GM21576 (cell line): ENCODE results near the gene TNRC6C.
"Not testable (repeated sequence)": the region's sequence is repeated elsewhere in the genome, so short reads cannot be mapped to it uniquely, and the experiment has no call there.

ENCODE experiments used
- ATAC-seq: cut with Tn5 transposase; IDR thresholded peaks from one replicate; pipeline ENCODE4 v1.9.1; 2021; ENCODE audit warnings: mild to moderate bottlenecking, moderate library complexity; ENCODE audit not compliant: unreplicated experiment

The TNRC6C gene

DNA sequence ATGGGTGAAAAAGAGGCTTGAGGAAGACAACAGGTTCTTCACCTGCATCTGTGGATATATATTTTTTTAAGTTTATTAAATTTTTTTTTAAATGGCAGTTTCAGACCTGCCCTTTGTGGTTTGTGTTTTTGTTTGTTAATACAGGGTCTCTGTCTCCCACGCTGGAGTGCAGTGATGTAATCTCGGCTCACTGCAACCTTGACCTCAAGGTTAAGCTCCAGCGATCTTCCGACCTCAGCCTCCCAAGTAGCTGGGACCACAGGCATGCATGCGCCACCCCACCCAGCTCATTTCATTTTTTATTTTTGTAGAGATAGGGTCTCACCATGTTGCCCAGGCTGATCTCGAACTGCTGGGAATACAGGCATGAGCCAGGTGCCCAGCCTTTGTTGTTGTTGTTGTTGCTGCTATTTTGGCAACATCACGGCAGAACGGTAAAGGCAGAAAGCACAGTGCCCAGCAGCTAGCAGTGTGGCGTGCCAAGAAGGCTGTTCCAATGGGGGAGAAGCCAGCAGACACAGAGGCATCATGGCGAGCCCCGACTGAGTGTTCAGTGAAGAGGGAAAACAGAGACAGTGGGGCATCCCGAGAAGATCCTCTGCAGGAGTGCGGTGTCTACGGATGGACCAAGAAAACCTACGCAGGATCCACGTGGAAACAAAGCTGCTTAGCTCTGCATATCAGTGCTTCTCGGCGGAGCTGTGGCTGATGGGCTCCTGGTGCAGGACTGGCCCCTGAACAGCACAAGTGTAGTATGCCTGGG, 150.4 kb downstream of the TNRC6C start:
- no peak for ATAC-seq

DNA sequence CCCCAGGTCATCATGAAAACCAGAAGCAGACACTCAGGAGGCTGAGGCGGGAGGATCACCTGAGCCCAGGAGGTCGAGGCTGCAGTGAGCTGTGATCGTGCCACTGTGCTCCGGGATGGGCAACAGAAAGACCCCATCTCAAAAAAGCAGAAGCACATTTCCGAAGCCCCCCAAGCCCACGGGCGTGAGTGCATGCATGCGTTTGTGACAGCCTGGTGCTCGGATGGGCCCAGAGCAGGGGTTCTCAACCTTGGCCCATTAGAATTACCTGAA, 150.9 kb downstream of the TNRC6C start:
- ATAC-seq = no peak

DNA sequence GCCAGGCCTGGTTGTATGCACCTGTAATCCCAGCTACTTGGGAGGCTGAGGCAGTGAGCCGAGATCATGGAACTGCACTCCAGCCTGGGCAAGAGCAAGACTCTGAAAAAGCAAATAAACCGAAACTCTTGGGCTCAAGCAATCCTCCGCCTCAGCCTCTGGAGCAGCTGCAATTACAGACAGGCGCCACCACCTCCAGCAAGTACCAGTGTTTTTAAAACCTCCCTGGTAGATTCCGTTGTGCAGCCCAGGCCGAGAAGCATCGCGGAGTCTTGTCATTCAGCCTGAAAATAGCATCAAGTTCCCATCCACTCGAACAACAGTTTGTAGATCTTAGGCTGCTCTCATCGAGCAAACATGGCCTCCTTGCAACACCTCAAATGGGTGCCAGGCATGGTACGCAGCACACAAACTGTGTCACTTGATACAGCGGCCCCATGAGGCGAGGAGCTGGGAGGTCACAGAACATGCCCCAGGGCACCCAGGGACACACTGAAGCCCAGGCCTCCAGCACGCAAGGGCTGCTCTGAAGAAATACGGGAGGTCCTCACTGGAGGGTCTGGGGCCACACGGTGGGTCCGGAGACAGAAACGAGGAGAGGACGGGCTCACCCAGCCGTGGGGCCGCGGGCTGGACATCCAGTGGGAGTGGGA, 152.0 kb downstream of the TNRC6C start:
- no peak for ATAC-seq

DNA sequence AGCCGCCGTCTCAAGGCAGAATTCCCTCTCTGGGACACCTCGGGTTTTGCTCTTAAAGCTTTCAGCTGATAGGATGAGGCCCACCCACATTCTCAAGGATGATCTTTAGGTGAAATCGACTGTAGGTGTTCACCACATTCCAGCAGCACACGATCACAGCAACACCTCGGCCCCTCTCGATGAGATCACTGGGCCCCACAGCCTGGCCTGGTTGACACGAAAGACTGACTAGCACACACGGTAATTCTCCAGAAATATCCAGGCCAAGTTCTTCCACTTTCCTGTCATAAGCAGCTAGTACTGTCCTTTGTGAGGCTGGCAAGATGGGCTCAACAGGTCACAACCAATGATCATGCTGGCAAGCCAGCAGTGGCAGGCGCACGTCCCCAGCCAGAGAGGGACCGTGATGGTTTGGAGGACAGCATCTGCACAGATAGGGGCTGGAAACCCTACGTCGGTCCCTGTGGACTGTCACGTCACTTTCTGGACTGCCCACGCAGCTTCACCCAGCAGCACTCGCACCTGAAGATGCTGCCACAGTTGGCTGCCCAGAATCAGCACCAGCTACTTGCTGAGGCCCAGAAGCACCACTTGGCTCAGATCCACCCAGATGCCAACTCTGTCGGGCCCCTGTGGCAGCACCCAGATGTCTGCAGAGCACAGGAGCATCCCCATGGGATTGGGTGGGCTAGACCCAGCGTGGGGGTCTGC, 152.7 kb downstream of the TNRC6C start:
- ATAC-seq = no peak

DNA sequence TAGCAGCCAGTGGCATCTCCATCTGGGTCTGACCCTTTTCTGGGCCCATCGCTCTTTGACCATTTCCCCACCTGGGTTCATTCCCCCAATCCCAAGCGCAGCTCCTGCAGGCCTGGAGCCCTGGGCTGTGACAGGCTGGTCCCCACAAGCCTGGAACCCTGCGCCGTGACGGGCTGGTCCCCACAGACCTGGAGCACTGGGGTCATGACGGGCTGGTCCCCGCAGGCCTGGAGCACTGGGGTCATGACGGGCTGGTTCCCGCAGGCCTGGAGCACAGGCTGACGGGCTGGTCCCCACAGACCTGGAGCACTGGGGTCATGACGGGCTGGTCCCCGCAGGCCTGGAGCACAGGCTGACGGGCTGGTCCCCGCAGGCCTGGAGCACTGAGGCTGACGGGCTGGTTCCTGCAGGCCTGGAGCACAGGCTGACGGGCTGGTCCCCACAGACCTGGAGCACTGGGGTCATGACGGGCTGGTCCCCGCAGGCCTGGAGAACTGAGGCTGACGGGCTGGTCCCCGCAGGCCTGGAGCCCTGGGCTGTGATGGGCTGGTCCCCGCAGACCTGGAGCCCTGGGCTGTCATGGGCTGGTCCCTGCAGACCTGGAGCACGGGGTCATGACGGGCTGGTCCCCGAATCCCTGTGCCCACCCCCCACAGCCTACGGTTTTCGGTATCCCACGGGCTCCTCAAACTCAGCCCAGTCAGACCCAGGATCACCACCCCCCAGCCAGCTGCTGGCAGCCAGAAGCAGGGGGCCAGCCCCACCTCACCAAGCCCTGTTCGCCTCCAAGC, 153.4 kb downstream of the TNRC6C start:
- no peak for ATAC-seq

DNA sequence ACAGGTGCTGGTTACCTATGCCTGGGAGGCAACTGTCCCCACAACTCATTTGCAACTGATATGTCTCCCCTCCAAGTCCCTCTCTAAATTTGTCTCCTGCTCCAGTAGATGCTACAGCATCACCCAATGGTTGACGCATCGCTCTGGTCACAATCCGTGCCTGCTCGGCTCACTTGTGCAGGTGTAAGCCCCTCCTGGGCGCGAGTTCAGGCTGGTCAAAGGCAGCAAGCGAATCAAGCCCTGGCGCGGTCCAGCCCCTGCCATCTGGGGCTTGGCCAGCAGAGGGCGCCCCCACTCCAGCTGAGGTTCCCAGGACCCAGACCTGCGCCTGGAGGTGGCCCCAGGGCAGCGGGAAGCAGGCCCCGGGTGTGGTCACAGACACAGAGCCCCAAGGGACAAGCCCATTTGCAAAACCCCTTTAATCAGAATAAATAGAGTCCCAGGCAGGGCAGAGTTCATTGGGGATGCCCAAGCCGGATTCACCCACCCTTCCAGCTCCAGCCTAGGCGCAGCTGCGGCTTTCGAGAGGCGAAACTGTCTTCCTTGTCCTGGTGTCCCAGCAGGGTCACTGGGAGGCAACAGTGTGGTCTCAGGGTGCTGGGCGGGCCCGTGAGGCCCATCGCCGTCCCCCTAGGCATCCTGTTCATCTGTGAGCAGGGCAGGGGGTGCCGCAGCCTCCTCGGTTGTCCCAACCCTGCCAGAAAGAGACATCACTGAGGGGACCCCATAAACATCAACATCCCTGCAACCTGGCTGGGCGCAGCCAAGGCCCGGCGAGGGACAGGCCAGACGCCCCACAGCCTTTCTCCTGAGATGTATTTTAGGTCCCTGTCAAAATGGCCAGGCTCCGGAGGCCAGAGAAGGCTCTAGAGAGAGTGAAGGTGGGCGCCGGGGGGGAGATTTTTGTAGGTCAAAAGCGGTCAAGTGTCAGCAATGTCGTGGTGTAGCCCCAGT, 154.3 kb downstream of the TNRC6C start:
- ATAC-seq = no peak

DNA sequence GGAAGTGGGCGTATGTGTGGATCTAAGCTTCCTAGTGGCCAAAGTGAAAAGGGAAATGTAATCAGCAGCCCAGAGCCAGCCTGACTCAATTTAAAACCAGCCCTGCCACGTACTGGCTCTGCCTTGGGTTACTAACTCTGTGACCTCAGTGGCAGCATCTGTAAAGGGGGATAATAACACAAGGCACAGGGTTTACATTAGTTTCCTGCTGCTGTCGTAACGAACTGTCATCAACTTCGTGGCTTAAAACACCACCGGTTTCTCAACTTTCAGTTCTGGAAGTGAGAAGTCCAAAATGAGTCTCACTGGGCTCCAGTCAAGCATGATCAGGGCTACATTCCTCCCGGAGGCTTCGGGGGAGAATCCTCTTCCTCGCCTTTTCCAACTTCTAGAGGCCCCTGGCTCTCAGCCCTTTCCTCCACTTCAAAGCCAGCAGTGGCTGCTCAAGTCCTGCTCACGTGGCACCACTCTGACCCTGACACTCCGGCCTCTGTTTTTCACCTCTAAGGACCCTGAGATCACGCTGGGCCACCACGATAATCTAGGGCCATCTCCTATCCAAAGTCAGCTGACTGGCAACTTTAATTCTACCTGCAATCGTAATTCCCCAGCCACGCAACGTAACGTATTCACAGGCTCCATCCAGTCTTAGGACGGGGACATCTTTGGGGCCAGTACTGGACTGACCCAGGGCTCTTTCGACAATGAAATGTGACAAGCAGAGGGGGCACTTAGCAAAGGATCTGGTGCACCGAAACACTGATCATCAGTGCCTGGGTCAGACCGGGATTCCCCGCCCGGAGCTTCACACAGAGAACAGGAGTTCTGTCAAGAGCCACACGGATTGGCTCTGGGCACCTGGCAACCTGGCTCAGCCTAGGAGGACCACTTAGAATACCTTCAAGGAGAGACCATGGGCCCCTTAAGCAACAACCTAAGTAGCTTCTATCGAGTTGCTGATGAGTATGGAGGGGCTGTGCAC, 155.6 kb downstream of the TNRC6C start:
- ATAC-seq = no peak

DNA sequence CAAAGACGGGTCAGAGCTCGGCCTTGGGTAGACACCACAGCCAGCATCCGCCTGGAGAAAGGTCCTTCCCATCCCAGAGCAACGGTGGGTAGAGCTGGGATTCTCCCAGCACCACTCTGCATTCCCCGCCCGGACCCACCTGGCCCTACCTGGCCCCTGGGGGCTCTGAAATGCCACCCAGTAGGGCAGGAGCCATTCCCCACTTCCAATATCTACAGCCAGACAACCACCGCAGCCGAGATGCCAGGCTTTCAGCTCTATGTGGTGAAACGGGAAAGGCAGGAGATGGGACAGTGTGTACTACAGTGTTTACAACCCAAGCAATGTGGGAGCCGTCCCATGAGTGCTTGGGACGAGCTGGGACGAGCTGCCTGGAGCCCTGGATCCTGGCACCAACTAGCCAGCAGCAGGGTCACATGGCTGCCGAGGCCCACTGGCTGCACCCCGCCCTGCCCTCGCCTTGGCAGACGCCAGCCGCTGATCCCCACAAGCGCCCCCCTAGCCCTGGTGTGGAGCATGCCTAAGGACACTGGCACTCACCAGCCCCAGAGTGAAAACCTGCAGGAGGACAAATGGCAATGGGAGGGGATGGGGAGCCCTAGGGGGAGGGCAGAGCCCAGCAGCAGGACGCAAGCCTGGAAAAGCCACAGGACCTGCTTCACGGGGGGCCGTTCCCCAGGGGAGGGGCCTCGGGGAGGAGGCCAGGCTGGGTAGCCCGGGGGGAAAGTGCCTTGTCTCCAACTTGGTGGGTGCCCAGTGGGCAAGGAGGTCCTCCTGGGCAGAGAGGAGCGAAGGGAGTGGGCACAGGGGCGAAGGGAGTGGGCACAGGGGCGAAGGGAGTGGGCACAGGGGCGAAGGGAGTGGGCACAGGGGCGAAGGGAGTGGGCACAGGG, 156.6 kb downstream of the TNRC6C start:
- ATAC-seq = no peak

DNA sequence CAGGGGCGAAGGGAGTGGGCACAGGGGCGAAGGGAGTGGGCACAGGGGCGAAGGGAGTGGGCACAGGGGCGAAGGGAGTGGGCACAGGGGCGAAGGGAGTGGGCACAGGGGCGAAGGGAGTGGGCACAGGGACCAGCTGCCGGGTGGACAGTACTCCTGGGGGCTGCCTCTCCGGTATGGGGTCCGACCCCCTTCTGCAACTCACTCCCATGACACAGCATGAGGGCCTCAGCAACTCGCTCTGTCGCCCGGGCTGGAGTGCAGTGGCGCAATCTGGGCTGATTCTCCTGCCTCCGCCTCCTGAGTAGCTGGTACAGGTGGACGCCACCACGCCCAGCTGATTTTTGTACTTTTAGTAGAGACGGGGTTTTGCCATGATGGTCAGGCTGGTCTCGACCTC, 157.3 kb downstream of the TNRC6C start:
- not testable (repeated sequence) for ATAC-seq

DNA sequence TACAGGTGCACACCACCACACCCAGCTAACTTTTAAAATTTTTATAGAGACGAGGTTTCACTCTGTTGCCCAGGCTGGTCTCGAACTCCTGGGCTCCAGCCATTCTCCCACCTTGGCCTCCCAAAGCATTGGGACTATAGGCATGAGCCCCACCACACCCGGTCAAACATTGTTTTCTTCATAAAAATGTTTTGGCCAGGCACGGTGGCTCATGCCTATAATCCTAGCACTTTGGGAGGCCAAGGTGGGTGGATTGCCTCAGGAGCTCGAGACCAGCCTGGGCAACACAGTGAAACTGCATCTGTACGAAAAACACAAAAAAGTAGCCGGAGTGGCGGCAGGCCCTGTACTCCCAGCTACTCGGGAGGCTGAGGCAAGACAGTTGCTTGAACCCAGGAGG, 157.9 kb downstream of the TNRC6C start:
- no peak for ATAC-seq

DNA sequence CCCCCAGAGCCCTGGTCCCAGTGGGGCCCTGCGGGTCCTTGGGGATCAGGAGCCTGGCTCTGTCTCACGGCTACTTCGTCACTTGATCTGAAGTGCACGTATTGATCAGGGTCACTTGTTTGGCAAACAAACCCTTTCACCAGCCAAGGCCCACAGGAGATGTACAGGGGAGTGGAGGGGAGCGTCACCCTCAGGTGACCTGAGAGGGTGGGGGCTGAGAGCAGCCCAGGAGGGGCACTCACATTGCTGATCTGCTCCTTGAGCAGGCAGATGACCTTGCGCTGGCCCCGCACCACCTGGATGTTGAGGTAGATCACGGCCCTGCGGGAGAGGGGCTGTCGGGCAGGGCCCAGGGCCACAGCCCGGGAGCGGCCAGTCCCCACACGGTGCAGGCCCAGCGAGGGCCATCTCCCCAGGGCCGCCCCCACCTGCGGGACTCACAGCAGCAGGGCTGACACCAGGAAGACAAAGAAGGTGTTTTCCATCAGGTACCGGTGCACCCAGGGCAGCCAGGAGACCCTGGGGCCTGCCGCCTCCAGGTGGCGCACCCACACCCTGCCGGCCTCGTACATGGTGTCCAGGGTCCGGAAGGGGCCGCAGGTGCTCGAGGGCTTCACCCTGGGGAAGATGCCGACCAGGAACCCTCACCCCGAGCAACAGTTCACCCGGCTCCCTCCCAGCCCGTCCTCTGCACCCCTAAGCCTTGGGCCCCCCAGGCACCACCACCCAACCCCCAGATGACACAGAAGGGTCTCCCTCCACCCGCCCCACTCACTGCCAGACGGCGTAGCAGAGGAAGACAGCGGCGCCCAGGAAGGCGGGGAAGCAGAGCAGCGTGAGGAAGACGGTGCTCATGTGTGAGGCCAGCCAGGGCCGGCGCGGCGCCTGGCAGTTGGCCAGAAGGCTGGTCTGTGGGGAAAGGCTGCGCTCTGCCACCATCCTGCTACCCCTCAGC, 158.8 kb downstream of the TNRC6C start:
- no peak for ATAC-seq

DNA sequence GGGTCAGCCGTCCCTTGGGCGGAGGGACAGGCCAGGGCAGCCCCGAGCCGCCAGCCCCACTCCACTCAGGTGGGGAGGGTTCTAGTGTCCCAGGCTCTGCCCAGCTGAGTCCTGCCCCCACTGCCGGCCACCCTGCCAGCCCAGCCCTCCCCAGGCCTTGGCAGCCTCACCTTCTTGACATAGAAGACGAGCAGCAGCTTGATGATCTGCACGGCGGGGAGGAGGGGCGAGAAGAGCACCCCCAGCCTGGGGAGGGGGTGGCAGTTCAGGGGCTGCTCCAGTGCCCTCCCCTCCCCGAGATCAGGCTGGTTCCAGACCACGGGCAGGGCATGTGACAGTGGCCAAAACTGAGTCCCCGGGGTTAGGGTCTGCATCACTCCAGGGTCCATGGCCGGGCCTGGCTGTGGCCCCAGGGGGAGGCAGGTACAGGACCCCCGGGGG, 160.3 kb downstream of the TNRC6C start:
- ATAC-seq = no peak

DNA sequence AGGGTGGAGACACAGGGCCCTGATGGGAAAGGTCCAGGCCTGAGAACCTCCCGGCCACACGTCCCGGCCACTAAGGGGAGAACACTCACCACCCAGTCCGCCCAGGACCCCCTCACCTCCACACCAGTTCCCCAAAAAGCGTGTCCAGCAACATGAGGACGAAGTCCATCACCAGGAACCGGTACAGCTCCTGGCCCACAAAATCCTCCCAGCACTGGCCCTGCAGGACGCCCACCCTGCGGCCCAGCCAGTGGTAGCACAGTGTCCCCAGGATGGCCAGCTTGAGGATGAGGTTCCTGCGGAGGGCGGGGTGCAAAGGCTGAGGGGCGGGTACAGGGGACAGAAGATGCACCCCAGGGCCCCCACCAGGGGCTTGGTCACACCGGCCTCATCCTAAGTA, 162.0 kb downstream of the TNRC6C start:
- no peak for ATAC-seq

DNA sequence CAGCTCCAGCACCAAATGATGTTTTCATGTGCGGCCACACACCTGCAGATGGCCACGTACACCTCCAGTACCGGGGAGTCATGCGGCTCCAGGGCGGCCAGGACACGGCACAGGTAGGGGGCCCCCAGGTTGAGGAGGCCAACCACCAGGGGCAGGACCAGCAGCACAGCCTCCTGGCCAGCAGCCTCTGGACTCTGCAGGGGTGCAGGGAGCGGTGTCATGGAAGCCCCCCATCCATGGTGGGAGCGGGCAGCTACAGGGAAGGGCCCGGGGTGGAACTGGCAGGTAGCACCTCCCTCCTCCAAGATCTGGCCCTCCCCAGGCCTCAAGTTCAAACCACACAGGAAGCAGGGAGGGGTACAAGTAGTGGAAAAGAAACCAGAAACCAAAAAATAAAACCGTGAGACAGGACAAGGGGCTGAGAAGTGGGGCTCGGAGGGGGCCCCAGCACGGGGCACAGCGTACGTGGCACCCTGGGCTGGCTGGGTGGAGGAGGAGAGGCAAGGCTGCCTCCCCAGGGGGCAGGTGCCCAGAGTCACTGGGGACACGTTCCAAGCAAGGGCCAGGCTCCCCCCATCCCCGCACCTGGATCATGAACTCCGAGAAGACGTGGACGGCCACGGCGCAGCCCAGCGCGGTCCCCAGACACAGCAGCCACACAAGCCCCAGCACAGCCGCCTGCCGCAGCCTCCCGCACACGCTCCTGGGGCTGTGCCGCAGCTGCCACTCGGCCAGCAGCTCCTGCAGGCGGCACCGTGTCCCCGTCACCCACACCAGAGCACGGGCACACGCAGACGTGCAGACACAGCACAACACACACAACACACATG, 162.7 kb downstream of the TNRC6C start:
- no peak for ATAC-seq

DNA sequence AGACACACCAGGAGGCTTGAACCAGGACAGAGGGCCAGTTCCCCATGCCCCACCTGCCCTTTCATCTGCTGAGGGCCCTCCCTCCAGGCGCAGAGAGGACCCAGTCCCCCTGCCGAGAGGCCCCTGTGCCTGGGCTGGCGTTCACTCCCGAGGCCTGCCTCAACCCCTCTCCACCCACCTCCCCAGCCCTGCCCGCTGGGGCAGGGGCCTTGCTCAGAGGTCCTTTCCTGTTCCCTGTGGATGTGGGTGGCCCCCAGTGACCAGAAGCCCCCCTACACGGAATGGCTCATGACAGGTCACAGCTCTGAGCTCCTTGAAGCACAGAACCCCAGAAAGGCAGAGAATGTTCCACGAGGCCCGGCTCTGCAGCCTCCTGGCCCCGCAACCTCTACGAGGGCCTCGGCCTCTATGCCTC, 163.3 kb downstream of the TNRC6C start:
- no peak for ATAC-seq
